ENCODE results near the gene SGPP2. TPM values are rescaled to one million over a fixed set of nuclear protein-coding genes. Genes with fewer than 3 reads are reported as not detected.

Gene SGPP2
- 10 to 100 TPM in 1 of 2 donors, 1 to 10 TPM in 1; 5.5 to 13.9 TPM for polyA plus RNA-seq

GRCh38 chr2:222424276-222424728 is at the start of gene SGPP2:
Gene SGPP2, plus strand, starts transcription at chr2:222424543. Its CDS starts 60 bp downstream, at chr2:222424603.
- 0 to 1% methylated on average over 30 to 61 of the region's 61 CpGs for WGBS, 2 donors
- peak within 1 kb of the TSS; percentile 69 to 83 for H3K27ac ChIP-seq (ENCODE audit: low read depth in 2 of 2, low read length in 1 of 2)
- no peaks in the 10 kb centered on the region for H3K36me3 ChIP-seq (ENCODE audit: control insufficient read depth in 2 of 2, insufficient read depth in 2 of 2, low read length in 1 of 2)
- peaks cover 3 to 10% of the 10 kb centered on the region in 2 donors for H3K4me1 ChIP-seq (ENCODE audit: control insufficient read depth in 2 of 2, insufficient read depth in 2 of 2, low read length in 1 of 2)
- H3K9me3 ChIP-seq (ENCODE audit: control insufficient read depth in 2 of 2, insufficient read depth in 1 of 2, low read depth in 1 of 2, low read length in 1 of 2): no peaks in the 10 kb centered on the region
- peak within 1 kb of the TSS; percentile 79 to 83 for H3K4me3 ChIP-seq (ENCODE audit: low read depth in 1 of 2, low read length in 2 of 2)
- H3K27me3 ChIP-seq (ENCODE audit: control insufficient read depth in 1 of 2, insufficient read depth in 2 of 2, low read length in 2 of 2): peaks cover 0 to 3% of the 10 kb centered on the region in 2 donors

GRCh38 chr2:222375798-222376197 is 48.5 kb upstream of the SGPP2 start:
- Histone ChIP-seq H3K9me3 (ENCODE audit: control insufficient read depth in 2 of 2, insufficient read depth in 1 of 2, low read depth in 1 of 2, low read length in 1 of 2) (no peaks in the 10 kb centered on the region), H3K4me3 (ENCODE audit: low read depth in 1 of 2, low read length in 2 of 2) (no peak overlapping the region), H3K27ac (ENCODE audit: low read depth in 2 of 2, low read length in 1 of 2) (no peak overlapping the region), H3K27me3 (ENCODE audit: control insufficient read depth in 1 of 2, insufficient read depth in 2 of 2, low read length in 2 of 2) (no peaks in the 10 kb centered on the region), H3K36me3 (ENCODE audit: control insufficient read depth in 2 of 2, insufficient read depth in 2 of 2, low read length in 1 of 2) (no peaks in the 10 kb centered on the region), H3K4me1 (ENCODE audit: control insufficient read depth in 2 of 2, insufficient read depth in 2 of 2, low read length in 1 of 2) (no peaks in the 10 kb centered on the region)
- WGBS, 2 donors: 92 to 100% methylated on average over 1 of the region's 1 CpG

GRCh38 chr2:222380456-222380855 is 43.9 kb upstream of the SGPP2 start:
- Histone ChIP-seq H3K4me1 (ENCODE audit: control insufficient read depth in 2 of 2, insufficient read depth in 2 of 2, low read length in 1 of 2) (no peaks in the 10 kb centered on the region), H3K27me3 (ENCODE audit: control insufficient read depth in 1 of 2, insufficient read depth in 2 of 2, low read length in 2 of 2) (no peaks in the 10 kb centered on the region), H3K27ac (ENCODE audit: low read depth in 2 of 2, low read length in 1 of 2) (no peak overlapping the region), H3K9me3 (ENCODE audit: control insufficient read depth in 2 of 2, insufficient read depth in 1 of 2, low read depth in 1 of 2, low read length in 1 of 2) (no peaks in the 10 kb centered on the region), H3K36me3 (ENCODE audit: control insufficient read depth in 2 of 2, insufficient read depth in 2 of 2, low read length in 1 of 2) (no peaks in the 10 kb centered on the region), H3K4me3 (ENCODE audit: low read depth in 1 of 2, low read length in 2 of 2) (no peak overlapping the region)
- WGBS, 2 donors: 80 to 85% methylated on average over 2 of the region's 2 CpGs

GRCh38 chr2:222381566-222381965 is 42.8 kb upstream of the SGPP2 start:
- Histone ChIP-seq H3K27me3 (ENCODE audit: control insufficient read depth in 1 of 2, insufficient read depth in 2 of 2, low read length in 2 of 2) (no peaks in the 10 kb centered on the region), H3K36me3 (ENCODE audit: control insufficient read depth in 2 of 2, insufficient read depth in 2 of 2, low read length in 1 of 2) (no peaks in the 10 kb centered on the region), H3K4me3 (ENCODE audit: low read depth in 1 of 2, low read length in 2 of 2) (no peak overlapping the region), H3K27ac (ENCODE audit: low read depth in 2 of 2, low read length in 1 of 2) (no peak overlapping the region), H3K4me1 (ENCODE audit: control insufficient read depth in 2 of 2, insufficient read depth in 2 of 2, low read length in 1 of 2) (no peaks in the 10 kb centered on the region), H3K9me3 (ENCODE audit: control insufficient read depth in 2 of 2, insufficient read depth in 1 of 2, low read depth in 1 of 2, low read length in 1 of 2) (no peaks in the 10 kb centered on the region)
- 73 to 76% methylated on average over 3 of the region's 3 CpGs for WGBS, 2 donors

GRCh38 chr2:222383255-222383654 is 41.1 kb upstream of the SGPP2 start:
- peaks cover 0 to 2% of the 10 kb centered on the region in 2 donors for H3K27me3 ChIP-seq (ENCODE audit: control insufficient read depth in 1 of 2, insufficient read depth in 2 of 2, low read length in 2 of 2)
- no peak overlapping the region for H3K27ac ChIP-seq (ENCODE audit: low read depth in 2 of 2, low read length in 1 of 2)
- H3K36me3 ChIP-seq (ENCODE audit: control insufficient read depth in 2 of 2, insufficient read depth in 2 of 2, low read length in 1 of 2): no peaks in the 10 kb centered on the region
- H3K9me3 ChIP-seq (ENCODE audit: control insufficient read depth in 2 of 2, insufficient read depth in 1 of 2, low read depth in 1 of 2, low read length in 1 of 2): no peaks in the 10 kb centered on the region
- no peaks in the 10 kb centered on the region for H3K4me1 ChIP-seq (ENCODE audit: control insufficient read depth in 2 of 2, insufficient read depth in 2 of 2, low read length in 1 of 2)
- H3K4me3 ChIP-seq (ENCODE audit: low read depth in 1 of 2, low read length in 2 of 2): no peak overlapping the region
- WGBS, 2 donors: 86 to 87% methylated on average over 4 of the region's 4 CpGs

GRCh38 chr2:222391743-222392285 is 32.5 kb upstream of the SGPP2 start:
- Histone ChIP-seq H3K9me3 (ENCODE audit: control insufficient read depth in 2 of 2, insufficient read depth in 1 of 2, low read depth in 1 of 2, low read length in 1 of 2) (peaks cover 0 to 3% of the 10 kb centered on the region in 2 donors), H3K27me3 (ENCODE audit: control insufficient read depth in 1 of 2, insufficient read depth in 2 of 2, low read length in 2 of 2) (peaks cover 0 to 2% of the 10 kb centered on the region in 2 donors), H3K4me1 (ENCODE audit: control insufficient read depth in 2 of 2, insufficient read depth in 2 of 2, low read length in 1 of 2) (no peaks in the 10 kb centered on the region), H3K36me3 (ENCODE audit: control insufficient read depth in 2 of 2, insufficient read depth in 2 of 2, low read length in 1 of 2) (no peaks in the 10 kb centered on the region), H3K27ac (ENCODE audit: low read depth in 2 of 2, low read length in 1 of 2) (no peak overlapping the region), H3K4me3 (ENCODE audit: low read depth in 1 of 2, low read length in 2 of 2) (no peak overlapping the region)
- WGBS, 2 donors: 70 to 72% methylated on average over 6 of the region's 6 CpGs

GRCh38 chr2:222393733-222394267 is 30.5 kb upstream of the SGPP2 start:
- H3K9me3 ChIP-seq (ENCODE audit: control insufficient read depth in 2 of 2, insufficient read depth in 1 of 2, low read depth in 1 of 2, low read length in 1 of 2): peaks cover 0 to 3% of the 10 kb centered on the region in 2 donors
- 71 to 74% methylated on average over 4 of the region's 4 CpGs for WGBS, 2 donors

GRCh38 chr2:222398446-222398885 is 25.9 kb upstream of the SGPP2 start:
- 58 to 69% methylated on average over 1 of the region's 1 CpG for WGBS, 2 donors
- H3K27me3 ChIP-seq (ENCODE audit: control insufficient read depth in 1 of 2, insufficient read depth in 2 of 2, low read length in 2 of 2): no peaks in the 10 kb centered on the region

More at GRCh38 chr2:222393733-222394267, 30.5 kb upstream of the SGPP2 start:
- H3K4me3 ChIP-seq (ENCODE audit: low read depth in 1 of 2, low read length in 2 of 2): no peak overlapping the region
- no peaks in the 10 kb centered on the region for H3K4me1 ChIP-seq (ENCODE audit: control insufficient read depth in 2 of 2, insufficient read depth in 2 of 2, low read length in 1 of 2)
- H3K36me3 ChIP-seq (ENCODE audit: control insufficient read depth in 2 of 2, insufficient read depth in 2 of 2, low read length in 1 of 2): no peaks in the 10 kb centered on the region
- no peaks in the 10 kb centered on the region for H3K27me3 ChIP-seq (ENCODE audit: control insufficient read depth in 1 of 2, insufficient read depth in 2 of 2, low read length in 2 of 2)
- no peak overlapping the region for H3K27ac ChIP-seq (ENCODE audit: low read depth in 2 of 2, low read length in 1 of 2)

GRCh38 chr2:222399038-222399783 is 25.1 kb upstream of the SGPP2 start:
- Histone ChIP-seq H3K27ac (ENCODE audit: low read depth in 2 of 2, low read length in 1 of 2) (no peak overlapping the region), H3K36me3 (ENCODE audit: control insufficient read depth in 2 of 2, insufficient read depth in 2 of 2, low read length in 1 of 2) (no peaks in the 10 kb centered on the region), H3K9me3 (ENCODE audit: control insufficient read depth in 2 of 2, insufficient read depth in 1 of 2, low read depth in 1 of 2, low read length in 1 of 2) (peaks cover 0 to 3% of the 10 kb centered on the region in 2 donors), H3K4me1 (ENCODE audit: control insufficient read depth in 2 of 2, insufficient read depth in 2 of 2, low read length in 1 of 2) (no peaks in the 10 kb centered on the region), H3K27me3 (ENCODE audit: control insufficient read depth in 1 of 2, insufficient read depth in 2 of 2, low read length in 2 of 2) (no peaks in the 10 kb centered on the region), H3K4me3 (ENCODE audit: low read depth in 1 of 2, low read length in 2 of 2) (no peak overlapping the region)
- WGBS, 2 donors: 44 to 45% methylated on average over 5 of the region's 5 CpGs

More at GRCh38 chr2:222398446-222398885, 25.9 kb upstream of the SGPP2 start:
- Histone ChIP-seq H3K36me3 (ENCODE audit: control insufficient read depth in 2 of 2, insufficient read depth in 2 of 2, low read length in 1 of 2) (no peaks in the 10 kb centered on the region), H3K4me3 (ENCODE audit: low read depth in 1 of 2, low read length in 2 of 2) (no peak overlapping the region), H3K4me1 (ENCODE audit: control insufficient read depth in 2 of 2, insufficient read depth in 2 of 2, low read length in 1 of 2) (no peaks in the 10 kb centered on the region), H3K27ac (ENCODE audit: low read depth in 2 of 2, low read length in 1 of 2) (no peak overlapping the region), H3K9me3 (ENCODE audit: control insufficient read depth in 2 of 2, insufficient read depth in 1 of 2, low read depth in 1 of 2, low read length in 1 of 2) (peaks cover 0 to 3% of the 10 kb centered on the region in 2 donors)
